ENCODE results near the gene GRIA3.

Gene GRIA3

GRCh38 chrX:123454712-123455431, 270.8 kb downstream of the GRIA3 start:
- DNase-seq (ENCODE audit: low read depth) = no peak
- no peak for TF ChIP-seq CTCF (IDR thresholded peaks at IDR 0.05; ENCODE audit: low read length, missing control alignments)
- H3K4me3 ChIP-seq (replicated peaks; ENCODE audit: low read depth, low read length) = no peak overlapping the region

- no peak for DNase-seq (ENCODE audit: low read depth)
- no peak overlapping the region for H3K4me3 ChIP-seq (replicated peaks; ENCODE audit: low read depth, low read length)
- TF ChIP-seq CTCF (IDR thresholded peaks at IDR 0.05; ENCODE audit: low read length, missing control alignments) = no peak
Observed at GRCh38 chrX:123455693-123456092, 271.6 kb downstream of the GRIA3 start.

- no peak for TF ChIP-seq CTCF (IDR thresholded peaks at IDR 0.05; ENCODE audit: low read length, missing control alignments)
- no peak overlapping the region for H3K4me3 ChIP-seq (replicated peaks; ENCODE audit: low read depth, low read length)
- DNase-seq (ENCODE audit: low read depth) = no peak
Observed at GRCh38 chrX:123464709-123465108, 280.6 kb downstream of the GRIA3 start.

- no peak for DNase-seq (ENCODE audit: low read depth)
- TF ChIP-seq CTCF (IDR thresholded peaks at IDR 0.05; ENCODE audit: low read length, missing control alignments) = no peak
- no peak overlapping the region for H3K4me3 ChIP-seq (replicated peaks; ENCODE audit: low read depth, low read length)
Observed at GRCh38 chrX:123468481-123468880, 284.4 kb downstream of the GRIA3 start.

- H3K4me3 ChIP-seq (replicated peaks; ENCODE audit: low read depth, low read length) = no peak overlapping the region
- peak; percentile 10 for DNase-seq (ENCODE audit: low read depth)
- no peak for TF ChIP-seq CTCF (IDR thresholded peaks at IDR 0.05; ENCODE audit: low read length, missing control alignments)
Observed at GRCh38 chrX:123475068-123475724, 291.1 kb downstream of the GRIA3 start.

GRCh38 chrX:123476611-123477219, 292.6 kb downstream of the GRIA3 start:
- no peak for DNase-seq (ENCODE audit: low read depth)
- H3K4me3 ChIP-seq (replicated peaks; ENCODE audit: low read depth, low read length) = no peak overlapping the region
- TF ChIP-seq CTCF (IDR thresholded peaks at IDR 0.05; ENCODE audit: low read length, missing control alignments) = no peak
